ENCODE results near the gene SYNPO2. TPM values are rescaled to one million over a fixed set of nuclear protein-coding genes. Genes with fewer than 3 reads are reported as not detected.

The SYNPO2 gene
- total RNA-seq, 3 donors from 2014 or later = 18.9 to 804 (median 91.1) TPM

GRCh38 chr4:118930255-118930654, 41.6 kb downstream of the SYNPO2 start:
- no peak for DNase-seq
- no peak for ATAC-seq
- no peaks in the 10 kb centered on the region for H3K4me1 ChIP-seq (ENCODE audit: low read depth)
- H3K36me3 ChIP-seq (ENCODE audit: low read depth) = no peaks in the 10 kb centered on the region
- TF ChIP-seq CTCF (IDR thresholded peaks at IDR 0.05) = no peak
- no peaks in the 10 kb centered on the region for H3K9me3 ChIP-seq
- H3K4me3 ChIP-seq = no peak overlapping the region
- intact Hi-C loops (cut with DNase I, micrococcal nuclease) = no loop called here

- TF ChIP-seq CTCF (IDR thresholded peaks at IDR 0.05) = no peak
- Histone ChIP-seq H3K4me1 (ENCODE audit: low read depth) (no peaks in the 10 kb centered on the region), H3K9me3 (no peaks in the 10 kb centered on the region), H3K36me3 (ENCODE audit: low read depth) (no peaks in the 10 kb centered on the region), H3K4me3 (no peak overlapping the region)
- no peak for DNase-seq
- ATAC-seq = no peak
- intact Hi-C loops (cut with DNase I, micrococcal nuclease) = no loop called here
Measured at GRCh38 chr4:118931786-118932185, 43.1 kb downstream of the SYNPO2 start.

GRCh38 chr4:118935819-118936218, 47.2 kb downstream of the SYNPO2 start:
- H3K9me3 ChIP-seq = no peaks in the 10 kb centered on the region
- no peaks in the 10 kb centered on the region for H3K4me1 ChIP-seq (ENCODE audit: low read depth)
- DNase-seq (no peak), ATAC-seq (no peak)
- no peaks in the 10 kb centered on the region for H3K36me3 ChIP-seq (ENCODE audit: low read depth)
- intact Hi-C loops (cut with DNase I, micrococcal nuclease) = no loop called here
- H3K4me3 ChIP-seq = no peak overlapping the region
- TF ChIP-seq CTCF (IDR thresholded peaks at IDR 0.05) = no peak

- DNase-seq (no peak), ATAC-seq (no peak)
- intact Hi-C loops (cut with DNase I, micrococcal nuclease) = no loop called here
- H3K4me3 ChIP-seq = no peak overlapping the region
- H3K36me3 ChIP-seq (ENCODE audit: low read depth) = no peaks in the 10 kb centered on the region
- no peaks in the 10 kb centered on the region for H3K4me1 ChIP-seq (ENCODE audit: low read depth)
- H3K9me3 ChIP-seq = no peaks in the 10 kb centered on the region
- no peak for TF ChIP-seq CTCF (IDR thresholded peaks at IDR 0.05)
Measured at GRCh38 chr4:118936406-118936805, 47.8 kb downstream of the SYNPO2 start.

GRCh38 chr4:118939169-118939783, 50.6 kb downstream of the SYNPO2 start:
- DNase-seq (no peak), ATAC-seq (no peak)
- intact Hi-C loops (cut with DNase I, micrococcal nuclease) = no loop called here
- no peak for TF ChIP-seq CTCF (IDR thresholded peaks at IDR 0.05)
- Histone ChIP-seq H3K36me3 (ENCODE audit: low read depth) (no peaks in the 10 kb centered on the region), H3K9me3 (no peaks in the 10 kb centered on the region), H3K4me3 (no peak overlapping the region), H3K4me1 (ENCODE audit: low read depth) (no peaks in the 10 kb centered on the region)

- Histone ChIP-seq H3K9me3 (no peaks in the 10 kb centered on the region), H3K36me3 (ENCODE audit: low read depth) (no peaks in the 10 kb centered on the region), H3K4me1 (ENCODE audit: low read depth) (no peaks in the 10 kb centered on the region), H3K4me3 (no peak overlapping the region)
- DNase-seq = peak in 1 of 3 donors; percentile 37
- intact Hi-C loops (cut with DNase I, micrococcal nuclease) = no loop called here
- TF ChIP-seq CTCF (IDR thresholded peaks at IDR 0.05) = no peak
- no peak for ATAC-seq
Measured at GRCh38 chr4:118941149-118941548, 52.5 kb downstream of the SYNPO2 start.

All from mucosa of descending colon (tissue), 3 donors.